Measurements from ENCODE around the gene THAP12.

GRCh38 chr11:76424379-76424778 lies 43.4 kb upstream of the THAP12 start:
- TF ChIP-seq PAX5 (IDR thresholded peaks at IDR 0.05; ENCODE audit: insufficient read depth, low read length, severe bottlenecking) = no peak
- TF ChIP-seq POLR2A (IDR thresholded peaks at IDR 0.05; ENCODE audit: low read depth, low read length) = no peak

All from GM12891 (cell line).